ENCODE results near the gene SCP2.

SCP2 gene

DNA sequence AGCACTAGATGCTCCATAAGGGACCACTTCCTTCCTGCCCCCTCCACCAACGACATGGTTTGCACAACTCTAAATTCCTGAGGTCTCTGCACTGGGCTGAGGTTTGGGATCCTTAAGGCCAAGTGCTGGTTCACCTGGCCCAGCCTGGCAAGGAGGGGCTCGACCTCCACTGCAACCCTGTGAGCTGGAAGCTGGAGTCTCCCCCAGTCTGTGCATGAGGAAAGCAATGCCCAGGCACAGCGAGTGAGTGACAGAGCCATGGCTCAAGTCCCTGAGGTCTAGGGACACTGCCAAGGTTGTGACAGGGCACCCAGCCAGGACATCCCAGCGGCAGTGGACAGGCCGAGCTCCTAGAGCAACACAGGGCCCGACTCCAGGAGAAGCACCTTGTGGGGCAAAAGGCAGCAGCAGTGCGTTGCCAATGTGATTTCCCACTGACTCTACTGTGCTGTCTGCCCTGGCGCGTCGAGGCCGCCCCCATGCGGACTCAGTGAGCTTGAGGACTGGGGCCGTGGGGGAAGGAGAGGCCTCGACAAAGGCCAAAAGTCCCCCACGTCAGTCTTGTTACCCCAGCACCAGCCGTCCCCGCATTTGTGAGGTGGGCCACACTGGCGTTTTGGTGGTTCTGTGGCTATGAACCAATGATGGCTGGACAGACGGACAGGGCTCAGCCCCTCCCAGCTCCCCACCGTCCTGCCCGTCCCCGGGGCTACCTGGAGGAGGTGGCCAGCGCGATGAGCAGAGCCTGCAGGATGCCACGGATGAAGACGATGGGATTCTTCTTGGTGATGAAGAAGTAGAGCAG lies 165.0 kb downstream of the SCP2 start:
- TF ChIP-seq CSDC2 (CRISPR knock-in tag; IDR thresholded peaks at IDR 0.05) = no peak
- TF ChIP-seq TCF4 (CRISPR knock-in tag; IDR thresholded peaks at IDR 0.05; ENCODE audit: borderline replicate concordance) = no peak
- no peak for TF ChIP-seq ZFP30 (CRISPR knock-in tag; IDR thresholded peaks at IDR 0.05)
- TF ChIP-seq ZNF565 (CRISPR knock-in tag; conservative IDR thresholded peaks at IDR 0.05; ENCODE audit: low read depth) = no peak
- no peak for TF ChIP-seq ZFP3 (CRISPR knock-in tag; IDR thresholded peaks at IDR 0.05)
- no peak for ATAC-seq

DNA sequence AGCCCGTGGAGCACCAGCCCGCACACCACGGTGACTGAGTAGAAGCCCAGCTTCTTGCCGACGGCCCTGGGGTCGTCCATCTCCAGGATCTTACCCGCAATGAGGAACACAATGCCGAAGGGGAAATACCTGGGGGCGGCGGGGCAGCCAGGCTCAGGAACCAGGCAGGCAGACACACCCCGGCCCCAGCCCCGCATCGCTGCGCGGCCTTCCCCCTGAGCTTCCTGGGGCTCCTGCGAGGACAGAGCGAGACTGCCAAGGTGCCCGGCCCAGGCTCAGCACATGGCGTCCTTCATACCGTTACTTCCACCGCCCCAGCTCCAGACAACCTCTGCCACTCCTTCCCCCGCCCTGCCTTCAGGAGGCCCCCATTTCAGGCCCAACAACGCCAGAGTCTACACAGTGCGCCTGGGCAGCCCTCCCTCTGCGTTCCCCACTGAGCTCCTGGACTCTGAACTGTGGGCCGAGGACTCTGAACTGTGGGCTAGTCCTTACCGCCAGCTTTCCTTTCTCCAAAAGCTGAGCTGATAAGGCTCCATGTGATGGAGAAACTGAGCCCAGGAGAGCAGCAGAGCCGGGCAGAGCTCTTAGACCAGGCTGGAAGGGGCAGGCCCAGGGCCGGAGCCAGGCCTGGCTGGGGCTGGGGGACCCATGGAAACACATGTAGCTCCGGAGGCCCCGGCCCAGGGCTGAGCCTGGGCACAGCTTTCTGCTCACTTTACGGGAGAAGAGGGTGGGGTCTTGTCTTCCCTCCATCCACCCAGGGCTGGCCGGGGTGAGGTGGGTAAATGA lies 165.8 kb downstream of the SCP2 start:
- no peak for ATAC-seq
- TF ChIP-seq, protein P1, sequence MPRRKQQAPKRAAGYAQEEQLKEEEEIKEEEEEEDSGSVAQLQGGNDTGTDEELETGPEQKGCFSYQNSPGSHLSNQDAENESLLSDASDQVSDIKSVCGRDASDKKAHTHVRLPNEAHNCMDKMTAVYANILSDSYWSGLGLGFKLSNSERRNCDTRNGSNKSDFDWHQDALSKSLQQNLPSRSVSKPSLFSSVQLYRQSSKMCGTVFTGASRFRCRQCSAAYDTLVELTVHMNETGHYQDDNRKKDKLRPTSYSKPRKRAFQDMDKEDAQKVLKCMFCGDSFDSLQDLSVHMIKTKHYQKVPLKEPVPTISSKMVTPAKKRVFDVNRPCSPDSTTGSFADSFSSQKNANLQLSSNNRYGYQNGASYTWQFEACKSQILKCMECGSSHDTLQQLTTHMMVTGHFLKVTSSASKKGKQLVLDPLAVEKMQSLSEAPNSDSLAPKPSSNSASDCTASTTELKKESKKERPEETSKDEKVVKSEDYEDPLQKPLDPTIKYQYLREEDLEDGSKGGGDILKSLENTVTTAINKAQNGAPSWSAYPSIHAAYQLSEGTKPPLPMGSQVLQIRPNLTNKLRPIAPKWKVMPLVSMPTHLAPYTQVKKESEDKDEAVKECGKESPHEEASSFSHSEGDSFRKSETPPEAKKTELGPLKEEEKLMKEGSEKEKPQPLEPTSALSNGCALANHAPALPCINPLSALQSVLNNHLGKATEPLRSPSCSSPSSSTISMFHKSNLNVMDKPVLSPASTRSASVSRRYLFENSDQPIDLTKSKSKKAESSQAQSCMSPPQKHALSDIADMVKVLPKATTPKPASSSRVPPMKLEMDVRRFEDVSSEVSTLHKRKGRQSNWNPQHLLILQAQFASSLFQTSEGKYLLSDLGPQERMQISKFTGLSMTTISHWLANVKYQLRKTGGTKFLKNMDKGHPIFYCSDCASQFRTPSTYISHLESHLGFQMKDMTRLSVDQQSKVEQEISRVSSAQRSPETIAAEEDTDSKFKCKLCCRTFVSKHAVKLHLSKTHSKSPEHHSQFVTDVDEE (CRISPR knock-in tag; IDR thresholded peaks at IDR 0.05) = no peak
- TF ChIP-seq ESRRG (CRISPR knock-in tag; IDR thresholded peaks at IDR 0.05) = no peak
- TF ChIP-seq ARNTL (CRISPR knock-in tag; IDR thresholded peaks at IDR 0.05; ENCODE audit: borderline replicate concordance, low read depth) = no peak
- no peak for TF ChIP-seq GLIS3 (CRISPR knock-in tag; IDR thresholded peaks at IDR 0.05)
- TF ChIP-seq ZFP3 (CRISPR knock-in tag; IDR thresholded peaks at IDR 0.05) = no peak
- TF ChIP-seq OSR1 (CRISPR knock-in tag; IDR thresholded peaks at IDR 0.05) = no peak
- TF ChIP-seq TOX (CRISPR knock-in tag; IDR thresholded peaks at IDR 0.05; ENCODE audit: borderline replicate concordance) = no peak
- no peak for TF ChIP-seq CSDC2 (CRISPR knock-in tag; IDR thresholded peaks at IDR 0.05)
- TF ChIP-seq, protein P2, sequence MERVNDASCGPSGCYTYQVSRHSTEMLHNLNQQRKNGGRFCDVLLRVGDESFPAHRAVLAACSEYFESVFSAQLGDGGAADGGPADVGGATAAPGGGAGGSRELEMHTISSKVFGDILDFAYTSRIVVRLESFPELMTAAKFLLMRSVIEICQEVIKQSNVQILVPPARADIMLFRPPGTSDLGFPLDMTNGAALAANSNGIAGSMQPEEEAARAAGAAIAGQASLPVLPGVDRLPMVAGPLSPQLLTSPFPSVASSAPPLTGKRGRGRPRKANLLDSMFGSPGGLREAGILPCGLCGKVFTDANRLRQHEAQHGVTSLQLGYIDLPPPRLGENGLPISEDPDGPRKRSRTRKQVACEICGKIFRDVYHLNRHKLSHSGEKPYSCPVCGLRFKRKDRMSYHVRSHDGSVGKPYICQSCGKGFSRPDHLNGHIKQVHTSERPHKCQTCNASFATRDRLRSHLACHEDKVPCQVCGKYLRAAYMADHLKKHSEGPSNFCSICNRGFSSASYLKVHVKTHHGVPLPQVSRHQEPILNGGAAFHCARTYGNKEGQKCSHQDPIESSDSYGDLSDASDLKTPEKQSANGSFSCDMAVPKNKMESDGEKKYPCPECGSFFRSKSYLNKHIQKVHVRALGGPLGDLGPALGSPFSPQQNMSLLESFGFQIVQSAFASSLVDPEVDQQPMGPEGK (CRISPR knock-in tag; IDR thresholded peaks at IDR 0.05; ENCODE audit: borderline replicate concordance) = no peak
- no peak for TF ChIP-seq SNAI2 (CRISPR knock-in tag; IDR thresholded peaks at IDR 0.05)
- TF ChIP-seq ZNF70 (CRISPR knock-in tag; IDR thresholded peaks at IDR 0.05) = no peak
- TF ChIP-seq ISL1 (CRISPR knock-in tag; IDR thresholded peaks at IDR 0.05) = no peak

DNA sequence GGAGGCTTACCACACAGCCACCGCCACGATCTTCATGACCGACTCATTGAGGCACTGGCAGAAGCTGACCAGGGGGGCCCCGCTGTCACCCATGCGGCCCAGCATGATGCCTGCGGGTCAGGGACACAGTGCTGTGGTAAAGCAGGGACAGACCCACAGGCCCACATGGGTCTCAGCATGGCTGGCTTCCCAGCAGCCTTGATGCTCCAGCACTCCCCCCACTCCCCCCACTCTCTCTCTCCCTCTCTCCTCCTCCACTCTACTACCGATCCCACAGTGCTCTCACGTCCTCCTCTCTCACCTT lies 166.3 kb downstream of the SCP2 start:
- TF ChIP-seq BACH2 (CRISPR knock-in tag; IDR thresholded peaks at IDR 0.05; ENCODE audit: borderline replicate concordance) = no peak
- TF ChIP-seq CSDC2 (CRISPR knock-in tag; IDR thresholded peaks at IDR 0.05) = no peak
- TF ChIP-seq ISL1 (CRISPR knock-in tag; IDR thresholded peaks at IDR 0.05) = no peak
- no peak for TF ChIP-seq PPARA (CRISPR knock-in tag; IDR thresholded peaks at IDR 0.05; ENCODE audit: borderline replicate concordance)
- TF ChIP-seq ARNTL (CRISPR knock-in tag; IDR thresholded peaks at IDR 0.05; ENCODE audit: borderline replicate concordance, low read depth) = no peak
- TF ChIP-seq, protein P3, sequence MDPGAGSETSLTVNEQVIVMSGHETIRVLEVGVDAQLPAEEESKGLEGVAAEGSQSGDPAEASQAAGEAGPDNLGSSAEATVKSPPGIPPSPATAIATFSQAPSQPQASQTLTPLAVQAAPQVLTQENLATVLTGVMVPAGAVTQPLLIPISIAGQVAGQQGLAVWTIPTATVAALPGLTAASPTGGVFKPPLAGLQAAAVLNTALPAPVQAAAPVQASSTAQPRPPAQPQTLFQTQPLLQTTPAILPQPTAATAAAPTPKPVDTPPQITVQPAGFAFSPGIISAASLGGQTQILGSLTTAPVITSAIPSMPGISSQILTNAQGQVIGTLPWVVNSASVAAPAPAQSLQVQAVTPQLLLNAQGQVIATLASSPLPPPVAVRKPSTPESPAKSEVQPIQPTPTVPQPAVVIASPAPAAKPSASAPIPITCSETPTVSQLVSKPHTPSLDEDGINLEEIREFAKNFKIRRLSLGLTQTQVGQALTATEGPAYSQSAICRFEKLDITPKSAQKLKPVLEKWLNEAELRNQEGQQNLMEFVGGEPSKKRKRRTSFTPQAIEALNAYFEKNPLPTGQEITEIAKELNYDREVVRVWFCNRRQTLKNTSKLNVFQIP (CRISPR knock-in tag; IDR thresholded peaks at IDR 0.05; ENCODE audit: borderline replicate concordance, low read depth) = no peak
- TF ChIP-seq ZNF70 (CRISPR knock-in tag; IDR thresholded peaks at IDR 0.05) = no peak
- TF ChIP-seq, protein P2 (CRISPR knock-in tag; IDR thresholded peaks at IDR 0.05; ENCODE audit: borderline replicate concordance) = no peak
- no peak for TF ChIP-seq ZNF8 (CRISPR knock-in tag; IDR thresholded peaks at IDR 0.05)
- TF ChIP-seq TOX (CRISPR knock-in tag; IDR thresholded peaks at IDR 0.05; ENCODE audit: borderline replicate concordance) = no peak
- no peak for TF ChIP-seq OSR1 (CRISPR knock-in tag; IDR thresholded peaks at IDR 0.05)
- TF ChIP-seq ZC3H10 (CRISPR knock-in tag; IDR thresholded peaks at IDR 0.05) = no peak
- no peak for TF ChIP-seq RARB (CRISPR knock-in tag; IDR thresholded peaks at IDR 0.05)
- TF ChIP-seq, protein P4, sequence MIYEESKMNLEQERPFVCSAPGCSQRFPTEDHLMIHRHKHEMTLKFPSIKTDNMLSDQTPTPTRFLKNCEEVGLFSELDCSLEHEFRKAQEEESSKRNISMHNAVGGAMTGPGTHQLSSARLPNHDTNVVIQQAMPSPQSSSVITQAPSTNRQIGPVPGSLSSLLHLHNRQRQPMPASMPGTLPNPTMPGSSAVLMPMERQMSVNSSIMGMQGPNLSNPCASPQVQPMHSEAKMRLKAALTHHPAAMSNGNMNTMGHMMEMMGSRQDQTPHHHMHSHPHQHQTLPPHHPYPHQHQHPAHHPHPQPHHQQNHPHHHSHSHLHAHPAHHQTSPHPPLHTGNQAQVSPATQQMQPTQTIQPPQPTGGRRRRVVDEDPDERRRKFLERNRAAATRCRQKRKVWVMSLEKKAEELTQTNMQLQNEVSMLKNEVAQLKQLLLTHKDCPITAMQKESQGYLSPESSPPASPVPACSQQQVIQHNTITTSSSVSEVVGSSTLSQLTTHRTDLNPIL (CRISPR knock-in tag; IDR thresholded peaks at IDR 0.05; ENCODE audit: low read depth) = no peak
- TF ChIP-seq SNAI2 (CRISPR knock-in tag; IDR thresholded peaks at IDR 0.05) = no peak
- TF ChIP-seq ZFP30 (CRISPR knock-in tag; IDR thresholded peaks at IDR 0.05) = no peak
- no peak for TF ChIP-seq ZFP3 (CRISPR knock-in tag; IDR thresholded peaks at IDR 0.05)
- ATAC-seq = no peak

All from SK-N-SH treated with all-trans-retinoic acid at 6 μM for 48 hours (cell line).